ENCODE results near the gene TRIM46.
"Not testable (repeated sequence)": the region's sequence is repeated elsewhere in the genome, so short reads cannot be mapped to it uniquely, and the experiment has no call there.

TRIM46 gene

GRCh38 chr1:155226910-155227260, 53.2 kb downstream of the TRIM46 start:
- TF ChIP-seq CTCF (IDR thresholded peaks at IDR 0.05), result no peak
- peak overlapping the region; percentile 53 to 66 for H3K4me3 ChIP-seq
- intact Hi-C loops (cut with DNase I; ENCODE audit: low total_unique reads), result no loop called here
- peaks cover 0 to 43% (median 22%) of the 10 kb centered on the region in 4 donors for H3K4me1 ChIP-seq
- H3K27ac ChIP-seq, result peak overlapping the region; percentile 80 to 84
- H3K9me3 ChIP-seq, result no peaks in the 10 kb centered on the region
- no peaks in the 10 kb centered on the region for H3K27me3 ChIP-seq
- no peaks in the 10 kb centered on the region for H3K36me3 ChIP-seq
- peak; percentile 56 to 74 for DNase-seq

GRCh38 chr1:155227261-155228095, 53.8 kb downstream of the TRIM46 start:
- DNase-seq, result peak; percentile 98 to 100
- Histone ChIP-seq H3K9me3 (no peaks in the 10 kb centered on the region), H3K27ac (peak overlapping the region; percentile 80 to 84), H3K27me3 (no peaks in the 10 kb centered on the region), H3K36me3 (no peaks in the 10 kb centered on the region), H3K4me3 (peak overlapping the region; percentile 53 to 66), H3K4me1 (peaks cover 0 to 49% (median 28%) of the 10 kb centered on the region in 4 donors)
- intact Hi-C loops (cut with DNase I; ENCODE audit: low total_unique reads), result no loop called here
- TF ChIP-seq CTCF (IDR thresholded peaks at IDR 0.05), result peak in 1 of 2 experiments; percentile 5

- H3K36me3 ChIP-seq, result no peaks in the 10 kb centered on the region
- no peak for TF ChIP-seq CTCF (IDR thresholded peaks at IDR 0.05)
- H3K27me3 ChIP-seq, result no peaks in the 10 kb centered on the region
- peak overlapping the region; percentile 53 to 66 for H3K4me3 ChIP-seq
- intact Hi-C loops (cut with DNase I; ENCODE audit: low total_unique reads), result no loop called here
- peak overlapping the region; percentile 80 to 84 for H3K27ac ChIP-seq
- peak in 1 of 2 donors; percentile 52 for DNase-seq
- H3K4me1 ChIP-seq, result peaks cover 0 to 53% (median 31%) of the 10 kb centered on the region in 4 donors
- no peaks in the 10 kb centered on the region for H3K9me3 ChIP-seq
Measured at GRCh38 chr1:155228096-155228427, 54.4 kb downstream of the TRIM46 start.

- Histone ChIP-seq H3K27ac (peak overlapping the region in 1 of 2 donors; percentile 75), H3K36me3 (peaks cover 3 to 13% (median 5%) of the 10 kb centered on the region in 3 donors), H3K4me1 (peaks cover 0 to 33% (median 23%) of the 10 kb centered on the region in 4 donors)
- H3K27me3 ChIP-seq; H3K9me3 ChIP-seq; intact Hi-C loops (cut with DNase I; ENCODE audit: low total_unique reads); H3K4me3 ChIP-seq; DNase-seq: not testable (repeated sequence)
Measured at GRCh38 chr1:155231302-155231701, 57.7 kb downstream of the TRIM46 start.

GRCh38 chr1:155232001-155232978, 58.6 kb downstream of the TRIM46 start:
- peak in 1 of 2 donors; percentile 80 for DNase-seq
- H3K4me3 ChIP-seq; H3K27me3 ChIP-seq; intact Hi-C loops (cut with DNase I; ENCODE audit: low total_unique reads); H3K9me3 ChIP-seq: not testable (repeated sequence)
- Histone ChIP-seq H3K4me1 (peaks cover 0 to 26% (median 20%) of the 10 kb centered on the region in 4 donors), H3K36me3 (peaks cover 10 to 23% (median 15%) of the 10 kb centered on the region in 3 donors), H3K27ac (peak overlapping the region; percentile 62 to 75)

- H3K27me3 ChIP-seq; intact Hi-C loops (cut with DNase I; ENCODE audit: low total_unique reads); DNase-seq; H3K27ac ChIP-seq; H3K9me3 ChIP-seq; H3K4me3 ChIP-seq: not testable (repeated sequence)
- H3K4me1 ChIP-seq, result peaks cover 0 to 19% (median 13%) of the 10 kb centered on the region in 4 donors
- peaks cover 17 to 32% (median 23%) of the 10 kb centered on the region in 3 donors for H3K36me3 ChIP-seq
Measured at GRCh38 chr1:155233502-155233901, 59.9 kb downstream of the TRIM46 start.
